MCF 10A (cell line): ENCODE results near the gene KDM4E. TPM values are rescaled to one million over a fixed set of nuclear protein-coding genes. Genes with fewer than 3 reads are reported as not detected.
"Not testable (repeated sequence)": the region's sequence is repeated elsewhere in the genome, so short reads cannot be mapped to it uniquely, and the experiment has no call there.

Experiments used
- BruUV-seq: library from RNA; stranded (reverse); fragments of 400-500 nt; replicated peaks from 2 replicates; lab custom pipeline; 2021; lab: Mats Ljungman, UMichigan
- CTCF ChIA-PET: fragments of 300-600 bp; sonication (Branson Sonifier 250); formaldehyde crosslinking; extraction: SDS; loops from one replicate; lab custom pipeline; 2021; ENCODE audit warnings: antibody characterized with exemption, inconsistent platforms; lab: Yijun Ruan, JAX
- POLR2A ChIA-PET: fragments of 300-600, 350-650 bp; sonication (Branson Sonifier 250); formaldehyde crosslinking; extraction: SDS; loops from one replicate; lab custom pipeline; 2020; ENCODE audit warnings: antibody characterized with exemption, inconsistent platforms; lab: Yijun Ruan, JAX
- DNase-seq: peaks from one replicate; pipeline ENCODE4 v3.0.0-alpha.2; 2018; ENCODE audit not compliant: unreplicated experiment
- H3K27ac Mint-ChIP-seq: one replicate; pipeline ENCODE4 v1.8.0; 2022; ENCODE audit warnings: mild to moderate bottlenecking, low read depth, mixed read lengths; ENCODE audit not compliant: unreplicated experiment
- H3K27me3 Mint-ChIP-seq: one replicate; pipeline ENCODE4 v1.8.0; 2022; ENCODE audit warnings: mixed read lengths; ENCODE audit not compliant: insufficient read depth, unreplicated experiment
- H3K36me3 Mint-ChIP-seq: one replicate; pipeline ENCODE4 v1.8.0; 2022; ENCODE audit warnings: mild to moderate bottlenecking, moderate library complexity, mixed read lengths; ENCODE audit not compliant: insufficient read depth, unreplicated experiment
- H3K4me1 Mint-ChIP-seq: one replicate; pipeline ENCODE4 v1.8.0; 2022; ENCODE audit warnings: mixed read lengths; ENCODE audit not compliant: insufficient read depth, unreplicated experiment
- H3K4me3 Mint-ChIP-seq: one replicate; pipeline ENCODE4 v1.8.0; 2022; ENCODE audit warnings: mild to moderate bottlenecking, moderate library complexity, mixed read lengths; ENCODE audit not compliant: unreplicated experiment
- H3K9me3 Mint-ChIP-seq: one replicate; pipeline ENCODE4 v1.8.0; 2022; ENCODE audit warnings: mixed read lengths; ENCODE audit not compliant: unreplicated experiment
- intact Hi-C: fragments of 100-400 bp; cut with micrococcal nuclease; formaldehyde crosslinking; loops from 2 replicates; pipeline ENCODE4 v1.14.1; 2022
- total RNA-seq: library from RNA; stranded (reverse); gene quantifications from 2 replicates; pipeline ENCODE4 v1.2.3, GENCODE V29; 2022
- TF ChIP-seq, protein P1 (sequence below): fragments of 200-600 bp; IDR thresholded peaks from one replicate; pipeline ENCODE4 v1.8.0; 2022; ENCODE audit warnings: antibody characterized with exemption, mild to moderate bottlenecking; ENCODE audit not compliant: unreplicated experiment

Gene KDM4E
- total RNA-seq, 1 experiment from 2014 or later = not detected

DNA sequence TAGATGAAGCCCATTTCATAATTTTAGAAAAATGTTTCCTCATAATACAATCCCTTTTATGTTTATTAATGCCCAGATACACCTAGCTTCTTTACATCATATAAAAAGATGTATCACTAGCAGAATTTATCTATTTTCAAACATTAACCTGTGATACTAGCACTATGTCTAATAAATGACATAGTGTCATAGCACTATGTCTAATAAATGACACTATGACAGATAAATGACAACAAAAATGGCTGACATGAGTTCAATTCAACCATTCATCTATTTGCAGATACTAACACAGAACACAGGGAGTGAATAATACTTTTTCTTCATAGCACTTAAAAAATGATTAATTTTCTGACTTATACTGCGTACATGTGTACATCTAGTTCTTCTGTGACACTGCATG, 19.4 kb upstream of the KDM4E start:
- H3K4me1 Mint-ChIP-seq = no peaks in the 10 kb centered on the region
- ChIA-PET CTCF (interaction anchor here (1.1 kb wide), 1 partner anchor 38 kb away, joined by 3 read pairs; no protein-coding TSS in a partner anchor), POLR2A (no interaction called here)
- TF ChIP-seq, protein P1, sequence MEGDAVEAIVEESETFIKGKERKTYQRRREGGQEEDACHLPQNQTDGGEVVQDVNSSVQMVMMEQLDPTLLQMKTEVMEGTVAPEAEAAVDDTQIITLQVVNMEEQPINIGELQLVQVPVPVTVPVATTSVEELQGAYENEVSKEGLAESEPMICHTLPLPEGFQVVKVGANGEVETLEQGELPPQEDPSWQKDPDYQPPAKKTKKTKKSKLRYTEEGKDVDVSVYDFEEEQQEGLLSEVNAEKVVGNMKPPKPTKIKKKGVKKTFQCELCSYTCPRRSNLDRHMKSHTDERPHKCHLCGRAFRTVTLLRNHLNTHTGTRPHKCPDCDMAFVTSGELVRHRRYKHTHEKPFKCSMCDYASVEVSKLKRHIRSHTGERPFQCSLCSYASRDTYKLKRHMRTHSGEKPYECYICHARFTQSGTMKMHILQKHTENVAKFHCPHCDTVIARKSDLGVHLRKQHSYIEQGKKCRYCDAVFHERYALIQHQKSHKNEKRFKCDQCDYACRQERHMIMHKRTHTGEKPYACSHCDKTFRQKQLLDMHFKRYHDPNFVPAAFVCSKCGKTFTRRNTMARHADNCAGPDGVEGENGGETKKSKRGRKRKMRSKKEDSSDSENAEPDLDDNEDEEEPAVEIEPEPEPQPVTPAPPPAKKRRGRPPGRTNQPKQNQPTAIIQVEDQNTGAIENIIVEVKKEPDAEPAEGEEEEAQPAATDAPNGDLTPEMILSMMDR = no peak
- H3K9me3 Mint-ChIP-seq = no peaks in the 10 kb centered on the region
- no peak for DNase-seq
- intact Hi-C loops = no loop called here
- H3K4me3 Mint-ChIP-seq = no peak overlapping the region
- H3K27ac Mint-ChIP-seq = no peak overlapping the region
- H3K36me3 Mint-ChIP-seq = no peaks in the 10 kb centered on the region
- no TSS peak for BruUV-seq
- peaks cover 32% of the 10 kb centered on the region for H3K27me3 Mint-ChIP-seq

DNA sequence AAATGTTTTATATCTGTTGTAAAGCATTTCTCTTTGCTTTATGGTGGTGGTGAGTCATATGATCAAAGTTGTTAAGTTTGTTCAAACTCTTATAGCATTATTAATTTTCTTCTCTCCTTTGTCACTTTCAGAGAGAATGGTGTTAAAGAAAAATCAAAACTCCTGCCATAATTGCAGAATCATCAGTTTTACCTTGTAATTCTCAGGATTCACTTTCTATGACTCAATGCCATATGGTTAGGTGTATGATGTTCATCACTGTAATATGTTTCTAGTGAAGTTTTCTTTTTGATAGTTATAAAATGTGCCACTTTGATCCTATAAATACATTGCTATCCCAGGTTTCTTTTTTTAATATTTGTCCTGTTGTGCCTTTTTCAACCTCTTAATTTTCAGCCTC, 13.7 kb upstream of the KDM4E start:
- Mint-ChIP-seq H3K4me3 (no peak overlapping the region), H3K27me3 (peaks cover 33% of the 10 kb centered on the region), H3K27ac (no peak overlapping the region), H3K9me3 (no peaks in the 10 kb centered on the region), H3K36me3 (no peaks in the 10 kb centered on the region), H3K4me1 (no peaks in the 10 kb centered on the region)
- CTCF ChIA-PET = interaction anchor here (0.7 to 0.8 kb wide), 2 partner anchors 695 to 727 kb away, joined by 3 read pairs; no protein-coding TSS in a partner anchor
- POLR2A ChIA-PET = interaction anchor here (0.6 kb wide), 1 partner anchor 56 kb away, joined by 3 read pairs; no protein-coding TSS in a partner anchor
- DNase-seq = no peak
- BruUV-seq = no TSS peak
- intact Hi-C loops = no loop called here
- TF ChIP-seq, protein P1 = no peak

GRCh38 chr11:95014184-95014821, 10.8 kb upstream of the KDM4E start:
- intact Hi-C loops = no loop called here
- H3K36me3 Mint-ChIP-seq = no peaks in the 10 kb centered on the region
- H3K27ac Mint-ChIP-seq = no peak overlapping the region
- no peaks in the 10 kb centered on the region for H3K4me1 Mint-ChIP-seq
- no TSS peak for BruUV-seq
- no peak for DNase-seq
- ChIA-PET CTCF (no interaction called here), POLR2A (interaction anchor here (0.8 kb wide), 1 partner anchor 17 kb away, joined by 3 read pairs; no protein-coding TSS in a partner anchor)
- no peaks in the 10 kb centered on the region for H3K9me3 Mint-ChIP-seq
- TF ChIP-seq, protein P1 = no peak
- no peak overlapping the region for H3K4me3 Mint-ChIP-seq
- peaks cover 12% of the 10 kb centered on the region for H3K27me3 Mint-ChIP-seq

DNA sequence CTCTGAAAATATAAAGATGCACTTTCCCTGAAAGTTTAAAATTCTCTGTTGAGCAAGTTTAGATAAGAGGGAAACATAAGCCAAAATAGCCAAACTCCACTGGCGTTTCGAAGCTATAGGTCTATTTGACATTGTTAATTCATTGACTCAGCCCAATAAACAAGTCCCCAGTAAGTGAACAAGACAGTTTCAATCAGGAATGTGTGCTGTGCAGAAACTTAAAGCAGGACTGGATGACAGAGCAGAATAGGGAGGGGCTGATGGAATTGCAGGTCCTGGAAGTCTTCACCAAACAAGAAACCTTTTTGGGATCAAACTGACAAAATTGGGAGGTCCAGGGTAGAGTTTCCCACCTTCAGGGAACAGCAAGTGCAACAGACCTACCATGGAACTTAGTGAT, 8.9 kb upstream of the KDM4E start:
- CTCF ChIA-PET = no interaction called here
- H3K36me3 Mint-ChIP-seq = no peaks in the 10 kb centered on the region

GRCh38 chr11:95021468-95021867, 3.6 kb upstream of the KDM4E start:
- intact Hi-C loops, H3K9me3 Mint-ChIP-seq, H3K4me3 Mint-ChIP-seq, H3K27me3 Mint-ChIP-seq, BruUV-seq, H3K36me3 Mint-ChIP-seq, H3K4me1 Mint-ChIP-seq, H3K27ac Mint-ChIP-seq, POLR2A ChIA-PET, DNase-seq, CTCF ChIA-PET: not testable (repeated sequence)

More for the DNA sequence above, 8.9 kb upstream of the KDM4E start:
- no peak overlapping the region for H3K4me3 Mint-ChIP-seq
- POLR2A ChIA-PET = interaction anchor here (1.1 kb wide), 1 partner anchor 52 kb away, joined by 3 read pairs; no protein-coding TSS in a partner anchor
- no peaks in the 10 kb centered on the region for H3K27me3 Mint-ChIP-seq
- TF ChIP-seq, protein P1 = no peak
- no peaks in the 10 kb centered on the region for H3K4me1 Mint-ChIP-seq
- BruUV-seq = no TSS peak
- H3K27ac Mint-ChIP-seq = no peak overlapping the region
- H3K9me3 Mint-ChIP-seq = no peaks in the 10 kb centered on the region
- no peak for DNase-seq
- intact Hi-C loops = no loop called here

DNA sequence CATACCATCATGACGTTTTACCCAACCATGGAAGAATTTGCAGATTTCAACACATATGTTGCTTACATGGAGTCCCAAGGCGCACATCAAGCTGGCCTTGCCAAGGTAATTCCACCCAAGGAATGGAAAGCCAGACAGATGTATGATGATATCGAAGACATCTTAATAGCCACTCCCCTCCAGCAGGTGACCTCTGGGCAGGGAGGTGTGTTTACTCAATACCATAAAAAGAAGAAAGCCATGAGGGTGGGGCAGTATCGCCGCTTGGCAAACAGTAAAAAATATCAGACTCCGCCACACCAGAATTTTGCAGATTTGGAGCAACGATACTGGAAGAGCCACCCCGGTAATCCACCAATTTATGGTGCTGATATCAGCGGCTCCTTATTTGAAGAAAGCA, 536 bp downstream of the KDM4E start:
- BruUV-seq, H3K4me3 Mint-ChIP-seq, H3K9me3 Mint-ChIP-seq, intact Hi-C loops, DNase-seq, H3K27me3 Mint-ChIP-seq, H3K27ac Mint-ChIP-seq, POLR2A ChIA-PET, H3K4me1 Mint-ChIP-seq, CTCF ChIA-PET, H3K36me3 Mint-ChIP-seq: not testable (repeated sequence)
